K562 (cell line): ENCODE measurements around the gene CDH20. TPM values are rescaled to one million over a fixed set of nuclear protein-coding genes. Genes with fewer than 3 reads are reported as not detected.

Source experiments
- ATAC-seq: fragments of 200-7000 bp; cut with Tn5 transposase; 3 replicates; pipeline ENCODE4 v1.9.1; 2020; ENCODE audit warnings: moderate library complexity
- BruUV-seq: library from RNA; stranded (reverse); fragments of 400-500 nt; replicated peaks from 2 replicates; lab custom pipeline; 2021; lab: Mats Ljungman, UMichigan
- CTCF ChIA-PET: fragments of 300-600 bp; formaldehyde crosslinking; extraction: SDS; loops from one replicate; lab custom pipeline; 2021; ENCODE audit warnings: low intra/inter-chr PET ratio; lab: Yijun Ruan, JAX
- POLR2A ChIA-PET: fragments of 300-600, 350-650 bp; sonication (Branson Sonifier 250); formaldehyde crosslinking; extraction: SDS; loops from one replicate; lab custom pipeline; 2021; ENCODE audit warnings: antibody characterized with exemption, inconsistent platforms; lab: Yijun Ruan, JAX
- DNase-seq, 4 experiments: peaks; one replicate each; pipeline versions ENCODE4 v3.0.0 to v3.0.0-alpha.2; 2011 to 2018; ENCODE audit warnings: low spot score in 3 of 4, mixed read lengths in 3 of 4; ENCODE audit errors: extremely low read depth in 1 of 4
- FAIRE-seq: peaks from 2 replicates; lab custom pipeline; 2011; peaks lifted over from hg19 to GRCh38; lab: Jason Lieb, UNC
- H2AFZ ChIP-seq: 2 replicates; pipeline ENCODE4 v1.6.0; 2011; ENCODE audit warnings: low read depth, low read length, control low read depth, inconsistent platforms
- H3K27ac ChIP-seq: fragments of 200-600 bp; 3 replicates; pipeline ENCODE4 v1.8.0; 2011; ENCODE audit warnings: low read depth, mild to moderate bottlenecking, control low read depth, inconsistent platforms, low read length, moderate library complexity, mixed read lengths; ENCODE audit errors: extremely low read depth
- H3K27me3 ChIP-seq, 2 experiments: fragments of 300-600 bp in 1 of 2; 2 replicates in 1 of 2; 3 replicates in 1 of 2; pipeline versions ENCODE4 v1.6.0 to v1.8.0; 2011; ENCODE audit warnings: inconsistent platforms in 2 of 2, low read length in 2 of 2, mild to moderate bottlenecking in 1 of 2, mixed read lengths in 1 of 2, moderate library complexity in 1 of 2; ENCODE audit not compliant: control insufficient read depth in 2 of 2, insufficient read depth in 2 of 2
- H3K36me3 ChIP-seq: fragments of 300-600 bp; 3 replicates; pipeline ENCODE4 v1.8.0; 2011; ENCODE audit warnings: mild to moderate bottlenecking, low read length, inconsistent platforms; ENCODE audit not compliant: control insufficient read depth, insufficient read depth
- H3K4me1 ChIP-seq, 2 experiments: fragments of 200-600 bp in 1 of 2; replicated peaks in 1 of 2; 2 replicates in 1 of 2; 3 replicates in 1 of 2; pipeline versions ENCODE4 v1.5.1 to v1.8.0; 2011; ENCODE audit warnings: inconsistent platforms in 2 of 2, low read length in 2 of 2, mild to moderate bottlenecking in 1 of 2, mixed read lengths in 1 of 2, moderate library complexity in 1 of 2; ENCODE audit not compliant: control insufficient read depth in 2 of 2, insufficient read depth in 2 of 2
- H3K4me2 ChIP-seq: 2 replicates; pipeline ENCODE4 v1.6.1; 2011; ENCODE audit warnings: low read length, control low read depth, inconsistent platforms, mixed read lengths; ENCODE audit not compliant: insufficient read depth
- H3K4me3 ChIP-seq: fragments of 200-600 bp; sonication (generic), shearing (Covaris generic); 2 replicates; pipeline ENCODE4 v1.5.1; 2016; ENCODE audit warnings: control low read depth, inconsistent platforms
- H3K79me2 ChIP-seq: fragments of 200-600 bp; 3 replicates; pipeline ENCODE4 v1.8.0; 2011; ENCODE audit warnings: low read length, inconsistent platforms; ENCODE audit not compliant: control insufficient read depth, insufficient read depth
- H3K9ac ChIP-seq, 2 experiments: 2 replicates each; pipeline versions ENCODE4 v1.6.0 to v1.6.1; 2011; ENCODE audit warnings: low read depth in 2 of 2, low read length in 2 of 2, control low read depth in 1 of 2, inconsistent platforms in 1 of 2, mild to moderate bottlenecking in 1 of 2, mixed read lengths in 1 of 2; ENCODE audit not compliant: insufficient read depth in 1 of 2
- H3K9me1 ChIP-seq: one replicate; pipeline ENCODE4 v1.6.0; 2011; ENCODE audit warnings: inconsistent platforms, mild to moderate bottlenecking, low read length, moderate library complexity; ENCODE audit not compliant: control insufficient read depth, insufficient read depth
- H3K9me3 ChIP-seq: replicated peaks from 2 replicates; pipeline ENCODE4 v1.5.1; 2011; ENCODE audit warnings: low read depth, low read length, inconsistent platforms; ENCODE audit not compliant: control insufficient read depth, insufficient read depth
- H4K20me1 ChIP-seq: replicated peaks from 2 replicates; pipeline ENCODE4 v1.6.1; 2011; ENCODE audit warnings: low read length, inconsistent platforms, mixed read lengths; ENCODE audit not compliant: control insufficient read depth, insufficient read depth
- EHMT2 ChIP-seq: fragments of 450-650 bp; IDR thresholded peaks from 2 replicates; pipeline ENCODE4 v1.6.1; 2018; ENCODE audit warnings: antibody characterized with exemption
- EWSR1 ChIP-seq: fragments of 450-650 bp; IDR thresholded peaks from 2 replicates; pipeline ENCODE4 v1.6.1; 2018; ENCODE audit warnings: borderline replicate concordance, mild to moderate bottlenecking, low read depth, moderate library complexity; ENCODE audit not compliant: partially characterized antibody
- IFI16 ChIP-seq: fragments of 250-450 bp; sonication (Bioruptor Pico); IDR thresholded peaks from 2 replicates; pipeline ENCODE4 v2.1.2; 2022; ENCODE audit warnings: mild to moderate bottlenecking, inconsistent platforms
- MAFF ChIP-seq: IDR thresholded peaks from 2 replicates; pipeline ENCODE4 v1.6.1; 2012; ENCODE audit warnings: low read length, improper control_type of control experiment
- PHTF2 ChIP-seq: fragments of 250-450 bp; sonication (Bioruptor Pico); IDR thresholded peaks from 2 replicates; pipeline ENCODE4 v1.5.0; 2021; ENCODE audit warnings: mild to moderate bottlenecking
- POLR3A ChIP-seq: IDR thresholded peaks from 2 replicates; pipeline ENCODE4 v1.6.1; 2011; ENCODE audit warnings: borderline replicate concordance, mild to moderate bottlenecking, moderate library complexity; ENCODE audit not compliant: insufficient read length, insufficient read depth; ENCODE audit errors: extremely low read depth
- RBBP5 ChIP-seq: fragments of 200-600 bp; sonication (generic); IDR thresholded peaks from 2 replicates; pipeline ENCODE4 v1.6.1; 2012; ENCODE audit warnings: borderline replicate concordance, mild to moderate bottlenecking, low read length, control low read depth, inconsistent platforms; ENCODE audit not compliant: insufficient read depth, poor library complexity, severe bottlenecking
- SNIP1 ChIP-seq: fragments of 450-650 bp; IDR thresholded peaks from 2 replicates; pipeline ENCODE4 v1.7.1; 2017; ENCODE audit warnings: low read depth, mild to moderate bottlenecking
- SRSF1 ChIP-seq: fragments of 200-400 bp; formaldehyde crosslinking; IDR thresholded peaks from 2 replicates; pipeline ENCODE4 v1.6.1; 2017; ENCODE audit warnings: mild to moderate bottlenecking, low read depth, low read length, moderate library complexity
- ZBTB8A ChIP-seq: fragments of 450-650 bp; IDR thresholded peaks from 2 replicates; pipeline ENCODE4 v1.6.1; 2018; ENCODE audit warnings: mild to moderate bottlenecking, moderate library complexity; ENCODE audit not compliant: partially characterized antibody
- ZNF282 ChIP-seq: sonication (generic); formaldehyde crosslinking; IDR thresholded peaks from 2 replicates; pipeline ENCODE4 v1.8.1; 2023; ENCODE audit warnings: missing genetic modification reagents
- WGBS: fragments of 100-300 bp; shearing (Covaris generic); methylation state at CpG from one replicate; pipeline ENCODE4 v1.1.6; 2016; ENCODE audit warnings: low coverage, mixed read lengths; ENCODE audit not compliant: insufficient coverage; ENCODE audit errors: missing lambda C conversion rate; 5-methylcytosine and 5-hydroxymethylcytosine counted together
- in situ Hi-C: fragments of 300-500 bp; cut with MboI; formaldehyde crosslinking; loops from 4 replicates; pipeline ENCODE4 v1.15.0; 2018; ENCODE audit warnings: inconsistent platforms, mixed read lengths
- intact Hi-C: fragments of 100-400 bp; cut with micrococcal nuclease; formaldehyde crosslinking; loops from 2 replicates; pipeline ENCODE4 v1.14.2; 2022
- polyA plus RNA-seq, 8 experiments: library from polyadenylated mRNA; depleted of rRNA in 4 of 8; stranded (reverse) in 5 of 8; unstranded in 3 of 8; fragments of >200 nt; fragmentation: Nextera tagmentation in 2 of 8; fragmentation: Illumina TruSeq in 1 of 8; extraction: Ambion mirVana in 2 of 8; extraction: Trizol in 1 of 8; gene quantifications; 2 replicates each; pipeline versions ENCODE4 v1.2.1 to v1.2.3, GENCODE V29; 2011 to 2014; ENCODE audit warnings: inconsistent platforms in 1 of 8, missing spikeins in 1 of 8
- total RNA-seq, 7 experiments: library from RNA; depleted of rRNA in 6 of 7; stranded (reverse); fragments of >200 nt in 6 of 7; fragmentation: Illumina TruSeq in 2 of 7; extraction: Trizol in 2 of 7; gene quantifications; 2 replicates each; pipeline versions ENCODE4 v1.2.1 to v1.2.3, GENCODE V29; 2011 to 2021; ENCODE audit warnings: low replicate concordance in 1 of 7
- TF ChIP-seq, protein P1 (sequence below): fragments of 250-450 bp; sonication (Bioruptor Pico); IDR thresholded peaks from 2 replicates; pipeline ENCODE4 v1.8.0; 2021; ENCODE audit warnings: moderate library complexity, mild to moderate bottlenecking, inconsistent platforms
- TF ChIP-seq, protein P2 (sequence below): IDR thresholded peaks from 2 replicates; pipeline ENCODE4 v1.6.1; 2011; ENCODE audit not compliant: insufficient read length; ENCODE audit errors: extremely low read depth
- TF ChIP-seq, protein P3 (sequence below), 3 experiments: fragments of 200-800 bp in 1 of 3; fragments of 250-450 bp in 1 of 3; fragments of 450-650 bp in 1 of 3; sonication (Bioruptor Pico) in 1 of 3; sonication (Bioruptor generic) in 1 of 3; formaldehyde crosslinking in 1 of 3; IDR thresholded peaks; 2 replicates each; pipeline versions ENCODE4 v1.6.1 to v1.8.0; 2016 to 2022; ENCODE audit warnings: mild to moderate bottlenecking in 2 of 3, missing genetic modification characterization in 2 of 3, missing compliant biosample characterization in 1 of 3, moderate library complexity in 1 of 3

CDH20 gene
- total and polyA plus RNA-seq, 9 of the 15 experiments (the other 6 are each of a cell fraction or from before 2014, with no cell fraction given), result not detected

DNA sequence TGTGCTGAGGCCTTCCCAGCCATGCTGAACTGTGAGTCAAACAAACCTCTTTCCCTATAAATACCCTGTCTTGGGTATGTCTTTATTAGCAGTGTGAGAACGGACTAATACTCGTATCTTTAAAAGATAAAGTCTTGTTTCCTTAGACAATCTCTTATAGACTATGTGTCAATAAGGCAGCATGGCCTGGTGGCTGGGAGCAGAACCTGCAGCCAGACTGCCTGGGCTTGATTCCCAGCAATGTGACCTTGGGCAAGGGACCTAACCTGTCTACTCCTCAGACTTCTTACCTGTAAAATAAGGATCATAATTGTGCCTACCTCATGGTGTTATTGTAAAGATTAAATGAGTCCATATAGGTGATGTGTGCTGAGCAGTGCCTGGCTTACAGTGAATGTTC lies 198.7 kb downstream of the CDH20 start:
- H3K4me2 ChIP-seq, result no peak overlapping the region
- ATAC-seq (no peak), DNase-seq (no peak), FAIRE-seq (no peak)
- no peak overlapping the region for H2AFZ ChIP-seq
- ChIA-PET CTCF (no interaction called here), POLR2A (interaction anchor here (0.6 kb wide), 2 partner anchors 21 to 66 kb away, joined by 3 read pairs; no protein-coding TSS in a partner anchor)
- BruUV-seq, result no TSS peak
- H4K20me1 ChIP-seq, result no peaks in the 10 kb centered on the region
- no peaks in the 10 kb centered on the region for H3K9me3 ChIP-seq
- no peaks in the 10 kb centered on the region for H3K9me1 ChIP-seq
- no peak overlapping the region for H3K27ac ChIP-seq
- no peaks in the 10 kb centered on the region for H3K36me3 ChIP-seq
- no peaks in the 10 kb centered on the region for H3K27me3 ChIP-seq
- no peaks in the 10 kb centered on the region for H3K79me2 ChIP-seq
- H3K4me1 ChIP-seq, result no peaks in the 10 kb centered on the region; a peak in 1 of 5 replicates
- no peak overlapping the region for H3K4me3 ChIP-seq
- 0% methylated on average over 2 of the region's 2 CpGs for WGBS
- in situ Hi-C loops (no loop called here), intact Hi-C loops (no loop called here)
- H3K9ac ChIP-seq, result no peak overlapping the region
- TF ChIP-seq IFI16 (CRISPR knock-in tag) (no peak), POLR3A (no peak), EWSR1 (no peak), MAFF (no peak), RBBP5 (no peak), ZNF282 (CRISPR knock-in tag) (no peak), SRSF1 (no peak), EHMT2 (no peak), ZBTB8A (no peak), PHTF2 (CRISPR knock-in tag) (no peak), SNIP1 (no peak)
- TF ChIP-seq, protein P1, sequence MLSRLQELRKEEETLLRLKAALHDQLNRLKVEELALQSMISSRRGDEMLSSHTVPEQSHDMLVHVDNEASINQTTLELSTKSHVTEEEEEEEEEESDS (CRISPR knock-in tag), result no peak
- TF ChIP-seq, protein P2, sequence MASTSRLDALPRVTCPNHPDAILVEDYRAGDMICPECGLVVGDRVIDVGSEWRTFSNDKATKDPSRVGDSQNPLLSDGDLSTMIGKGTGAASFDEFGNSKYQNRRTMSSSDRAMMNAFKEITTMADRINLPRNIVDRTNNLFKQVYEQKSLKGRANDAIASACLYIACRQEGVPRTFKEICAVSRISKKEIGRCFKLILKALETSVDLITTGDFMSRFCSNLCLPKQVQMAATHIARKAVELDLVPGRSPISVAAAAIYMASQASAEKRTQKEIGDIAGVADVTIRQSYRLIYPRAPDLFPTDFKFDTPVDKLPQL, result no peak
- TF ChIP-seq, protein P3, sequence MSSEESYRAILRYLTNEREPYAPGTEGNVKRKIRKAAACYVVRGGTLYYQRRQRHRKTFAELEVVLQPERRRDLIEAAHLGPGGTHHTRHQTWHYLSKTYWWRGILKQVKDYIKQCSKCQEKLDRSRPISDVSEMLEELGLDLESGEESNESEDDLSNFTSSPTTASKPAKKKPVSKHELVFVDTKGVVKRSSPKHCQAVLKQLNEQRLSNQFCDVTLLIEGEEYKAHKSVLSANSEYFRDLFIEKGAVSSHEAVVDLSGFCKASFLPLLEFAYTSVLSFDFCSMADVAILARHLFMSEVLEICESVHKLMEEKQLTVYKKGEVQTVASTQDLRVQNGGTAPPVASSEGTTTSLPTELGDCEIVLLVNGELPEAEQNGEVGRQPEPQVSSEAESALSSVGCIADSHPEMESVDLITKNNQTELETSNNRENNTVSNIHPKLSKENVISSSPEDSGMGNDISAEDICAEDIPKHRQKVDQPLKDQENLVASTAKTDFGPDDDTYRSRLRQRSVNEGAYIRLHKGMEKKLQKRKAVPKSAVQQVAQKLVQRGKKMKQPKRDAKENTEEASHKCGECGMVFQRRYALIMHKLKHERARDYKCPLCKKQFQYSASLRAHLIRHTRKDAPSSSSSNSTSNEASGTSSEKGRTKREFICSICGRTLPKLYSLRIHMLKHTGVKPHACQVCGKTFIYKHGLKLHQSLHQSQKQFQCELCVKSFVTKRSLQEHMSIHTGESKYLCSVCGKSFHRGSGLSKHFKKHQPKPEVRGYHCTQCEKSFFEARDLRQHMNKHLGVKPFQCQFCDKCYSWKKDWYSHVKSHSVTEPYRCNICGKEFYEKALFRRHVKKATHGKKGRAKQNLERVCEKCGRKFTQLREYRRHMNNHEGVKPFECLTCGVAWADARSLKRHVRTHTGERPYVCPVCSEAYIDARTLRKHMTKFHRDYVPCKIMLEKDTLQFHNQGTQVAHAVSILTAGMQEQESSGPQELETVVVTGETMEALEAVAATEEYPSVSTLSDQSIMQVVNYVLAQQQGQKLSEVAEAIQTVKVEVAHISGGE (CRISPR knock-in tag; IDR thresholded peaks at IDR 0.05), result no peak
